Measurements from ENCODE around the gene TPPP.

DNA sequence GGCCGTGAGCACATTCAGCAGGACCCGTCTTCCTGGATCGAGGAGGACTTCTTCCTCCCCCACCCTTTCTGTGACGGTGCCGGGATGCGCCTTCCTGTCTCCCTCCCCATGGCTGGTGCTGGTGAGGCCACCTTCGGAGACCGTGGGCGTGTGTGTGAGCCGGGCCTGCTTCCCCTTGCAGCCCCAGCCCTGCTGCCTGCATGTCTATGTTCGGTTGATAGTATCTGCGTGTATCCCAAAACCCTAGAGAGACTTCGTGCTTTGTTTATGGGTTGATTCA, 68.3 kb downstream of the TPPP start:
- no peak for TF ChIP-seq EZH2 (IDR thresholded peaks at IDR 0.05; ENCODE audit: borderline replicate concordance, insufficient read depth, low read depth, low read length, poor library complexity, severe bottlenecking)
- TF ChIP-seq, protein P1, sequence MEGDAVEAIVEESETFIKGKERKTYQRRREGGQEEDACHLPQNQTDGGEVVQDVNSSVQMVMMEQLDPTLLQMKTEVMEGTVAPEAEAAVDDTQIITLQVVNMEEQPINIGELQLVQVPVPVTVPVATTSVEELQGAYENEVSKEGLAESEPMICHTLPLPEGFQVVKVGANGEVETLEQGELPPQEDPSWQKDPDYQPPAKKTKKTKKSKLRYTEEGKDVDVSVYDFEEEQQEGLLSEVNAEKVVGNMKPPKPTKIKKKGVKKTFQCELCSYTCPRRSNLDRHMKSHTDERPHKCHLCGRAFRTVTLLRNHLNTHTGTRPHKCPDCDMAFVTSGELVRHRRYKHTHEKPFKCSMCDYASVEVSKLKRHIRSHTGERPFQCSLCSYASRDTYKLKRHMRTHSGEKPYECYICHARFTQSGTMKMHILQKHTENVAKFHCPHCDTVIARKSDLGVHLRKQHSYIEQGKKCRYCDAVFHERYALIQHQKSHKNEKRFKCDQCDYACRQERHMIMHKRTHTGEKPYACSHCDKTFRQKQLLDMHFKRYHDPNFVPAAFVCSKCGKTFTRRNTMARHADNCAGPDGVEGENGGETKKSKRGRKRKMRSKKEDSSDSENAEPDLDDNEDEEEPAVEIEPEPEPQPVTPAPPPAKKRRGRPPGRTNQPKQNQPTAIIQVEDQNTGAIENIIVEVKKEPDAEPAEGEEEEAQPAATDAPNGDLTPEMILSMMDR (IDR thresholded peaks at IDR 0.05): no peak

All from B cell (primary cell).